Spleen (tissue), 7 donors: ENCODE measurements around the gene SRRT.

Experiments used
- CTCF ChIP-seq, 11 experiments: fragments of 200-600 bp in 7 of 11; fragments of 450-650 bp in 4 of 11; sonication (generic) in 4 of 11; IDR thresholded peaks in 8 of 11; conservative IDR thresholded peaks in 3 of 11; 1 replicate in 7 of 11; 2 replicates in 4 of 11; pipeline versions ENCODE4 v1.4.0 to v1.8.0; 2016 to 2021; ENCODE audit warnings: antibody characterized with exemption in 11 of 11, inconsistent platforms in 4 of 11, mild to moderate bottlenecking in 1 of 11
- POLR2AphosphoS5 ChIP-seq, 3 donors: sonication (generic); formaldehyde crosslinking; IDR thresholded peaks; one replicate each; pipeline ENCODE4 v1.5.1; 2017; ENCODE audit warnings: antibody characterized with exemption in 3 of 3
- donor health status: DM: no; HTN: no; CAD: no; lungs with moderate emphysema.
- donor health status: DM: no; HTN: no; CAD: no.
- donor health status: DM: no; HTN: no; CAD: no.

- TF ChIP-seq POLR2AphosphoS5 (IDR thresholded peaks at IDR 0.05) (no peak), CTCF (IDR thresholded peaks at IDR 0.05 in 8 of 11, conservative IDR thresholded peaks at IDR 0.05 in 3 of 11) (no peak)
Observed at GRCh38 chr7:100914208-100914878, 39.4 kb downstream of the SRRT start.
